Lower leg skin (tissue), 4 donors: ENCODE measurements around the gene FAM13A. TPM values are rescaled to one million over a fixed set of nuclear protein-coding genes. Genes with fewer than 3 reads are reported as not detected.
"Not testable (repeated sequence)": the region's sequence is repeated elsewhere in the genome, so short reads cannot be mapped to it uniquely, and the experiment has no call there.

Experiments used
- DNase-seq, 2 donors: peaks; one replicate each; pipeline ENCODE4 v3.0.0-alpha.2; 2019; ENCODE audit warnings: low spot score in 2 of 2
- H3K4me3 ChIP-seq: fragments of 200-600 bp; sonication (generic); 2 replicates; pipeline ENCODE4 v1.5.1; 2017; ENCODE audit warnings: mild to moderate bottlenecking, low read depth; ENCODE audit not compliant: poor library complexity, severe bottlenecking
- CTCF ChIP-seq, 3 donors: fragments of 450-650 bp; IDR thresholded peaks; one replicate each; pipeline ENCODE4 v1.5.1; 2016; ENCODE audit warnings: antibody characterized with exemption in 3 of 3, mild to moderate bottlenecking in 3 of 3, moderate library complexity in 2 of 3
- POLR2A ChIP-seq, 2 donors: fragments of 450-650 bp; IDR thresholded peaks; one replicate each; pipeline ENCODE4 v1.6.1; 2016 to 2017; ENCODE audit warnings: antibody characterized with exemption in 2 of 2, mild to moderate bottlenecking in 1 of 2, moderate library complexity in 1 of 2
- WGBS, 2 donors: methylation state at CpG; one replicate each; pipeline ENCODE4 v1.1.5; 2018; 5-methylcytosine and 5-hydroxymethylcytosine counted together
- intact Hi-C: fragments of 100-400 bp; cut with DNase I; formaldehyde crosslinking; loops from one replicate; pipeline ENCODE4 v1.15.0; 2023; ENCODE audit warnings: low total_unique reads
- total RNA-seq, 4 donors: library from RNA; depleted of rRNA; stranded (reverse); fragments of >200 nt; gene quantifications; one replicate each; pipeline ENCODE4 v1.1.0, GENCODE V29; 2016

Gene FAM13A
- total RNA-seq, 4 donors from 2014 or later: 50.0 to 303 (median 114) TPM

GRCh38 chr4:88998001-88998400, 59.0 kb downstream of the FAM13A start:
- no peak for DNase-seq
- no peak overlapping the region for H3K4me3 ChIP-seq
- TF ChIP-seq POLR2A (IDR thresholded peaks at IDR 0.05) (no peak), CTCF (IDR thresholded peaks at IDR 0.05) (no peak)
- intact Hi-C loops: no loop called here

GRCh38 chr4:88995874-88996273, 61.1 kb downstream of the FAM13A start:
- no peak for DNase-seq
- H3K4me3 ChIP-seq: no peak overlapping the region
- TF ChIP-seq POLR2A (IDR thresholded peaks at IDR 0.05): no peak
- TF ChIP-seq CTCF (IDR thresholded peaks at IDR 0.05): no peak
- 83 to 95% methylated on average over 1 of the region's 1 CpG for WGBS, 2 donors
- intact Hi-C loops: no loop called here

- DNase-seq, intact Hi-C loops, H3K4me3 ChIP-seq: not testable (repeated sequence)
- WGBS, 2 donors: 92 to 100% methylated on average over 1 of the region's 1 CpG
Observed at GRCh38 chr4:88995257-88995656, 61.7 kb downstream of the FAM13A start.

- WGBS, 2 donors: 86% methylated on average over 2 of the region's 2 CpGs
- H3K4me3 ChIP-seq: no peak overlapping the region
- DNase-seq: no peak
- intact Hi-C loops: no loop called here
- TF ChIP-seq POLR2A (IDR thresholded peaks at IDR 0.05) (no peak), CTCF (IDR thresholded peaks at IDR 0.05) (no peak)
Observed at GRCh38 chr4:88993246-88993645, 63.7 kb downstream of the FAM13A start.

- DNase-seq: no peak
- no peak overlapping the region for H3K4me3 ChIP-seq
- TF ChIP-seq POLR2A (IDR thresholded peaks at IDR 0.05) (no peak), CTCF (IDR thresholded peaks at IDR 0.05) (no peak)
- intact Hi-C loops: no loop called here
Observed at GRCh38 chr4:88991746-88992145, 65.2 kb downstream of the FAM13A start.

GRCh38 chr4:88989990-88990389, 67.0 kb downstream of the FAM13A start:
- intact Hi-C loops: no loop called here
- H3K4me3 ChIP-seq: no peak overlapping the region
- TF ChIP-seq CTCF (IDR thresholded peaks at IDR 0.05) (no peak), POLR2A (IDR thresholded peaks at IDR 0.05) (no peak)
- DNase-seq: no peak
- 92 to 93% methylated on average over 1 of the region's 1 CpG for WGBS, 2 donors
